ENCODE results near the gene KDM1A.

Gene KDM1A

GRCh38 chr1:23110391-23110790 is 91.1 kb downstream of the KDM1A start:
- H3K27ac ChIP-seq (ENCODE audit: low read depth, low read length), result no peak overlapping the region
- H3K36me3 ChIP-seq (ENCODE audit: control insufficient read depth, insufficient read depth, low read length), result peaks cover 29% of the 10 kb centered on the region
- H3K9me3 ChIP-seq (ENCODE audit: control insufficient read depth, insufficient read depth, low read depth, low read length), result no peaks in the 10 kb centered on the region
- no peak overlapping the region for H3K9ac ChIP-seq (ENCODE audit: low read length)
- H3K4me1 ChIP-seq (ENCODE audit: control insufficient read depth, insufficient read depth, low read length), result peaks cover 14% of the 10 kb centered on the region
- no peaks in the 10 kb centered on the region for H3K27me3 ChIP-seq (ENCODE audit: control insufficient read depth, insufficient read depth, low read length)
- no peak overlapping the region for H3K4me3 ChIP-seq (ENCODE audit: low read depth, low read length)

GRCh38 chr1:23111600-23112535 is 92.6 kb downstream of the KDM1A start:
- H3K27me3 ChIP-seq (ENCODE audit: control insufficient read depth, insufficient read depth, low read length), result no peaks in the 10 kb centered on the region
- H3K4me3 ChIP-seq (ENCODE audit: low read depth, low read length), result no peak overlapping the region
- no peaks in the 10 kb centered on the region for H3K9me3 ChIP-seq (ENCODE audit: control insufficient read depth, insufficient read depth, low read depth, low read length)
- H3K27ac ChIP-seq (ENCODE audit: low read depth, low read length), result no peak overlapping the region
- H3K36me3 ChIP-seq (ENCODE audit: control insufficient read depth, insufficient read depth, low read length), result peaks cover 19% of the 10 kb centered on the region
- peaks cover 14% of the 10 kb centered on the region for H3K4me1 ChIP-seq (ENCODE audit: control insufficient read depth, insufficient read depth, low read length)
- H3K9ac ChIP-seq (ENCODE audit: low read length), result no peak overlapping the region

GRCh38 chr1:23114424-23115079 is 95.3 kb downstream of the KDM1A start:
- Histone ChIP-seq H3K9ac (ENCODE audit: low read length) (no peak overlapping the region), H3K9me3 (ENCODE audit: control insufficient read depth, insufficient read depth, low read depth, low read length) (no peaks in the 10 kb centered on the region), H3K4me1 (ENCODE audit: control insufficient read depth, insufficient read depth, low read length) (peaks cover 14% of the 10 kb centered on the region), H3K36me3 (ENCODE audit: control insufficient read depth, insufficient read depth, low read length) (no peaks in the 10 kb centered on the region), H3K27ac (ENCODE audit: low read depth, low read length) (no peak overlapping the region), H3K4me3 (ENCODE audit: low read depth, low read length) (no peak overlapping the region), H3K27me3 (ENCODE audit: control insufficient read depth, insufficient read depth, low read length) (no peaks in the 10 kb centered on the region)

GRCh38 chr1:23116216-23116836 is 97.1 kb downstream of the KDM1A start:
- no peak overlapping the region for H3K9ac ChIP-seq (ENCODE audit: low read length)
- H3K36me3 ChIP-seq (ENCODE audit: control insufficient read depth, insufficient read depth, low read length), result no peaks in the 10 kb centered on the region
- no peak overlapping the region for H3K4me3 ChIP-seq (ENCODE audit: low read depth, low read length)
- no peaks in the 10 kb centered on the region for H3K27me3 ChIP-seq (ENCODE audit: control insufficient read depth, insufficient read depth, low read length)
- H3K27ac ChIP-seq (ENCODE audit: low read depth, low read length), result no peak overlapping the region
- no peaks in the 10 kb centered on the region for H3K9me3 ChIP-seq (ENCODE audit: control insufficient read depth, insufficient read depth, low read depth, low read length)
- H3K4me1 ChIP-seq (ENCODE audit: control insufficient read depth, insufficient read depth, low read length), result peaks cover 14% of the 10 kb centered on the region

GRCh38 chr1:23116921-23117699 is 97.8 kb downstream of the KDM1A start:
- Histone ChIP-seq H3K4me1 (ENCODE audit: control insufficient read depth, insufficient read depth, low read length) (peaks cover 10% of the 10 kb centered on the region), H3K9me3 (ENCODE audit: control insufficient read depth, insufficient read depth, low read depth, low read length) (no peaks in the 10 kb centered on the region), H3K27ac (ENCODE audit: low read depth, low read length) (no peak overlapping the region), H3K9ac (ENCODE audit: low read length) (no peak overlapping the region), H3K4me3 (ENCODE audit: low read depth, low read length) (no peak overlapping the region), H3K27me3 (ENCODE audit: control insufficient read depth, insufficient read depth, low read length) (no peaks in the 10 kb centered on the region), H3K36me3 (ENCODE audit: control insufficient read depth, insufficient read depth, low read length) (no peaks in the 10 kb centered on the region)

GRCh38 chr1:23118407-23118806 is 99.1 kb downstream of the KDM1A start:
- no peak overlapping the region for H3K27ac ChIP-seq (ENCODE audit: low read depth, low read length)
- no peaks in the 10 kb centered on the region for H3K36me3 ChIP-seq (ENCODE audit: control insufficient read depth, insufficient read depth, low read length)
- peaks cover 14% of the 10 kb centered on the region for H3K4me1 ChIP-seq (ENCODE audit: control insufficient read depth, insufficient read depth, low read length)
- no peak overlapping the region for H3K4me3 ChIP-seq (ENCODE audit: low read depth, low read length)
- no peak overlapping the region for H3K9ac ChIP-seq (ENCODE audit: low read length)
- no peaks in the 10 kb centered on the region for H3K27me3 ChIP-seq (ENCODE audit: control insufficient read depth, insufficient read depth, low read length)
- H3K9me3 ChIP-seq (ENCODE audit: control insufficient read depth, insufficient read depth, low read depth, low read length), result no peaks in the 10 kb centered on the region

- H3K4me1 ChIP-seq (ENCODE audit: control insufficient read depth, insufficient read depth, low read length), result peaks cover 14% of the 10 kb centered on the region
- H3K9ac ChIP-seq (ENCODE audit: low read length), result no peak overlapping the region
Measured at GRCh38 chr1:23118957-23119792, 99.9 kb downstream of the KDM1A start.

GRCh38 chr1:23120383-23120782 is 101.1 kb downstream of the KDM1A start:
- Histone ChIP-seq H3K9me3 (ENCODE audit: control insufficient read depth, insufficient read depth, low read depth, low read length) (no peaks in the 10 kb centered on the region), H3K4me3 (ENCODE audit: low read depth, low read length) (no peak overlapping the region), H3K4me1 (ENCODE audit: control insufficient read depth, insufficient read depth, low read length) (peaks cover 9% of the 10 kb centered on the region), H3K27me3 (ENCODE audit: control insufficient read depth, insufficient read depth, low read length) (no peaks in the 10 kb centered on the region), H3K36me3 (ENCODE audit: control insufficient read depth, insufficient read depth, low read length) (no peaks in the 10 kb centered on the region), H3K9ac (ENCODE audit: low read length) (no peak overlapping the region), H3K27ac (ENCODE audit: low read depth, low read length) (no peak overlapping the region)

More at GRCh38 chr1:23118957-23119792, 99.9 kb downstream of the KDM1A start:
- Histone ChIP-seq H3K9me3 (ENCODE audit: control insufficient read depth, insufficient read depth, low read depth, low read length) (no peaks in the 10 kb centered on the region), H3K27me3 (ENCODE audit: control insufficient read depth, insufficient read depth, low read length) (no peaks in the 10 kb centered on the region), H3K4me3 (ENCODE audit: low read depth, low read length) (no peak overlapping the region), H3K36me3 (ENCODE audit: control insufficient read depth, insufficient read depth, low read length) (no peaks in the 10 kb centered on the region), H3K27ac (ENCODE audit: low read depth, low read length) (no peak overlapping the region)

- no peak overlapping the region for H3K27ac ChIP-seq (ENCODE audit: low read depth, low read length)
- no peaks in the 10 kb centered on the region for H3K36me3 ChIP-seq (ENCODE audit: control insufficient read depth, insufficient read depth, low read length)
- no peak overlapping the region for H3K4me3 ChIP-seq (ENCODE audit: low read depth, low read length)
- H3K9ac ChIP-seq (ENCODE audit: low read length), result no peak overlapping the region
- H3K9me3 ChIP-seq (ENCODE audit: control insufficient read depth, insufficient read depth, low read depth, low read length), result no peaks in the 10 kb centered on the region
- H3K4me1 ChIP-seq (ENCODE audit: control insufficient read depth, insufficient read depth, low read length), result peaks cover 14% of the 10 kb centered on the region
- H3K27me3 ChIP-seq (ENCODE audit: control insufficient read depth, insufficient read depth, low read length), result no peaks in the 10 kb centered on the region
Measured at GRCh38 chr1:23122023-23122748, 102.9 kb downstream of the KDM1A start.
